Astrocyte (in vitro differentiated cells and primary cell): Measurements from ENCODE around the gene GRIN2A. TPM values are rescaled to one million over a fixed set of nuclear protein-coding genes. Genes with fewer than 3 reads are reported as not detected.

Source experiments
- DNase-seq: peaks from one replicate; pipeline ENCODE4 v3.0.0-alpha.2; 2010; ENCODE audit warnings: low read depth
- FAIRE-seq: peaks from 2 replicates; lab custom pipeline; 2011; peaks lifted over from hg19 to GRCh38; lab: Jason Lieb, UNC
- H2AFZ ChIP-seq: 2 replicates; pipeline ENCODE4 v1.6.0; 2012; ENCODE audit warnings: low read depth, low read length, inconsistent platforms
- H3K27ac ChIP-seq: 2 replicates; pipeline ENCODE4 v1.5.1; 2011; ENCODE audit warnings: low read depth, low read length, inconsistent platforms
- H3K27me3 ChIP-seq: 2 replicates; pipeline ENCODE4 v1.6.0; 2011; ENCODE audit warnings: low read length, inconsistent platforms; ENCODE audit not compliant: insufficient read depth
- H3K36me3 ChIP-seq: 2 replicates; pipeline ENCODE4 v1.5.1; 2011; ENCODE audit warnings: low read length, inconsistent platforms; ENCODE audit not compliant: insufficient read depth
- H3K4me1 ChIP-seq: 2 replicates; pipeline ENCODE4 v1.5.1; 2011; ENCODE audit warnings: low read length, inconsistent platforms; ENCODE audit not compliant: insufficient read depth
- H3K4me2 ChIP-seq: 2 replicates; pipeline ENCODE4 v1.6.0; 2012; ENCODE audit warnings: low read length, inconsistent platforms
- H3K4me3 ChIP-seq: 2 replicates; pipeline ENCODE4 v1.5.1; 2011; ENCODE audit warnings: low read depth, mild to moderate bottlenecking, low read length, inconsistent platforms; ENCODE audit not compliant: insufficient read depth
- H3K79me2 ChIP-seq: 2 replicates; pipeline ENCODE4 v1.6.0; 2012; ENCODE audit warnings: mild to moderate bottlenecking, low read length, inconsistent platforms; ENCODE audit not compliant: insufficient read depth
- H3K9ac ChIP-seq: 2 replicates; pipeline ENCODE4 v1.6.0; 2012; ENCODE audit warnings: mild to moderate bottlenecking, low read length, inconsistent platforms
- H3K9me3 ChIP-seq: 2 replicates; pipeline ENCODE4 v1.5.1; 2012; ENCODE audit warnings: low read depth, mild to moderate bottlenecking, low read length, inconsistent platforms; ENCODE audit not compliant: insufficient read depth
- H4K20me1 ChIP-seq: 2 replicates; pipeline ENCODE4 v1.6.0; 2012; ENCODE audit warnings: low read length, inconsistent platforms; ENCODE audit not compliant: insufficient read depth
- H3K27ac Mint-ChIP-seq: one replicate; pipeline ENCODE4 v1.8.0; 2021; ENCODE audit warnings: mild to moderate bottlenecking, mixed read lengths; ENCODE audit not compliant: unreplicated experiment
- H3K27me3 Mint-ChIP-seq: one replicate; pipeline ENCODE4 v1.8.0; 2021; ENCODE audit warnings: low read depth, mixed read lengths; ENCODE audit not compliant: unreplicated experiment
- H3K36me3 Mint-ChIP-seq: one replicate; pipeline ENCODE4 v1.8.0; 2021; ENCODE audit warnings: low read depth, mixed read lengths; ENCODE audit not compliant: unreplicated experiment
- H3K4me1 Mint-ChIP-seq: one replicate; pipeline ENCODE4 v1.8.0; 2021; ENCODE audit warnings: low read depth, mixed read lengths; ENCODE audit not compliant: unreplicated experiment
- H3K4me3 Mint-ChIP-seq: one replicate; pipeline ENCODE4 v1.8.0; 2021; ENCODE audit warnings: mild to moderate bottlenecking, moderate library complexity, mixed read lengths; ENCODE audit not compliant: unreplicated experiment
- H3K9me3 Mint-ChIP-seq: one replicate; pipeline ENCODE4 v1.8.0; 2021; ENCODE audit warnings: mild to moderate bottlenecking, mixed read lengths; ENCODE audit not compliant: unreplicated experiment
- EZH2 ChIP-seq: IDR thresholded peaks from 2 replicates; pipeline ENCODE4 v1.6.1; 2012; ENCODE audit warnings: mild to moderate bottlenecking, low read length, inconsistent platforms; ENCODE audit not compliant: insufficient read depth
- total RNA-seq: library from RNA; stranded (reverse); gene quantifications from 2 replicates; pipeline ENCODE4 v1.2.1, GENCODE V29; 2021
- TF ChIP-seq, protein P1 (sequence below): IDR thresholded peaks from 2 replicates; pipeline ENCODE4 v1.5.1; 2011; ENCODE audit warnings: low read depth, mild to moderate bottlenecking, inconsistent platforms, low read length, moderate library complexity; ENCODE audit not compliant: insufficient read depth

GRIN2A gene
- total RNA-seq, 1 donor from 2014 or later, result 0.68 TPM

- H3K27me3 Mint-ChIP-seq, result no peaks in the 10 kb centered on the region
- H3K4me1 Mint-ChIP-seq, result peaks cover 13% of the 10 kb centered on the region
- no peak for FAIRE-seq
- H3K36me3 Mint-ChIP-seq, result no peaks in the 10 kb centered on the region
- H3K27ac ChIP-seq, result no peak overlapping the region
- no peak overlapping the region for H3K4me2 ChIP-seq
- H3K9me3 ChIP-seq, result no peaks in the 10 kb centered on the region
- H3K27me3 ChIP-seq, result no peaks in the 10 kb centered on the region
- no peaks in the 10 kb centered on the region for H4K20me1 ChIP-seq
- no peak overlapping the region for H3K9ac ChIP-seq
- no peak overlapping the region for H2AFZ ChIP-seq
- H3K79me2 ChIP-seq, result no peaks in the 10 kb centered on the region
- no peaks in the 10 kb centered on the region for H3K9me3 Mint-ChIP-seq
- H3K4me3 ChIP-seq, result no peak overlapping the region
- peaks cover 8% of the 10 kb centered on the region for H3K4me1 ChIP-seq
- no peak for TF ChIP-seq EZH2
- TF ChIP-seq, protein P1, sequence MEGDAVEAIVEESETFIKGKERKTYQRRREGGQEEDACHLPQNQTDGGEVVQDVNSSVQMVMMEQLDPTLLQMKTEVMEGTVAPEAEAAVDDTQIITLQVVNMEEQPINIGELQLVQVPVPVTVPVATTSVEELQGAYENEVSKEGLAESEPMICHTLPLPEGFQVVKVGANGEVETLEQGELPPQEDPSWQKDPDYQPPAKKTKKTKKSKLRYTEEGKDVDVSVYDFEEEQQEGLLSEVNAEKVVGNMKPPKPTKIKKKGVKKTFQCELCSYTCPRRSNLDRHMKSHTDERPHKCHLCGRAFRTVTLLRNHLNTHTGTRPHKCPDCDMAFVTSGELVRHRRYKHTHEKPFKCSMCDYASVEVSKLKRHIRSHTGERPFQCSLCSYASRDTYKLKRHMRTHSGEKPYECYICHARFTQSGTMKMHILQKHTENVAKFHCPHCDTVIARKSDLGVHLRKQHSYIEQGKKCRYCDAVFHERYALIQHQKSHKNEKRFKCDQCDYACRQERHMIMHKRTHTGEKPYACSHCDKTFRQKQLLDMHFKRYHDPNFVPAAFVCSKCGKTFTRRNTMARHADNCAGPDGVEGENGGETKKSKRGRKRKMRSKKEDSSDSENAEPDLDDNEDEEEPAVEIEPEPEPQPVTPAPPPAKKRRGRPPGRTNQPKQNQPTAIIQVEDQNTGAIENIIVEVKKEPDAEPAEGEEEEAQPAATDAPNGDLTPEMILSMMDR, result no peak
- no peaks in the 10 kb centered on the region for H3K36me3 ChIP-seq
- no peak overlapping the region for H3K4me3 Mint-ChIP-seq
- H3K27ac Mint-ChIP-seq, result no peak overlapping the region
- DNase-seq, result no peak
Measured at GRCh38 chr16:10087151-10087550, 95.1 kb downstream of the GRIN2A start.

DNA sequence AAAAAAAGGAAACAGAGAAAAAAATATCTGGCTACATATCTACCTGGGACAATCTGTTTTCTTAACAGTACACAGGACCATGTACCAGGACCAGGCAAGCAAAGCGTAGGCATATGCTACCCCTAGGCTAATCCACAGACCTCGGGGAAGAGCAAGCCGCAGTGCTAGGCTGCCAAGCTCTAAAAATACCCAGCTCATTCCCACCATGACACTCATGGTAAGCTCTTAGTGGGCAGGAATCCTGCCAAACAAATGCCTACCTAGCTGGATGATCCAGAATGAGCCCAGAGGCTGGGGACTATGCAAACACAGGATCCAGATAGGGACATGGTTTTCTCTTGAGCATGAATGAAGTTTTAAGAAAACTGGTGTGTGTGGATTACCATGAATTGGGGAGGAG is 95.6 kb downstream of the GRIN2A start:
- H3K27me3 ChIP-seq, result no peaks in the 10 kb centered on the region
- no peak overlapping the region for H3K9ac ChIP-seq
- Mint-ChIP-seq H3K9me3 (no peaks in the 10 kb centered on the region), H3K27me3 (no peaks in the 10 kb centered on the region), H3K36me3 (no peaks in the 10 kb centered on the region), H3K4me1 (peaks cover 13% of the 10 kb centered on the region), H3K27ac (no peak overlapping the region), H3K4me3 (no peak overlapping the region)
- no peaks in the 10 kb centered on the region for H3K36me3 ChIP-seq
- H2AFZ ChIP-seq, result no peak overlapping the region
- H3K4me1 ChIP-seq, result peaks cover 9% of the 10 kb centered on the region
- no peak overlapping the region for H3K4me2 ChIP-seq
- TF ChIP-seq, protein P1, result no peak
- no peak for TF ChIP-seq EZH2
- H3K9me3 ChIP-seq, result no peaks in the 10 kb centered on the region
- H4K20me1 ChIP-seq, result no peaks in the 10 kb centered on the region
- DNase-seq, result no peak
- no peak overlapping the region for H3K27ac ChIP-seq
- no peak for FAIRE-seq
- no peak overlapping the region for H3K4me3 ChIP-seq
- H3K79me2 ChIP-seq, result no peaks in the 10 kb centered on the region

GRCh38 chr16:10085078-10085798 is 97.0 kb downstream of the GRIN2A start:
- H3K4me1 Mint-ChIP-seq, result peaks cover 24% of the 10 kb centered on the region
- no peak overlapping the region for H3K4me3 Mint-ChIP-seq
- no peaks in the 10 kb centered on the region for H3K36me3 Mint-ChIP-seq

More at GRCh38 chr16:10085078-10085798, 97.0 kb downstream of the GRIN2A start:
- H3K79me2 ChIP-seq, result no peaks in the 10 kb centered on the region
- TF ChIP-seq, protein P1, result no peak
- no peak for TF ChIP-seq EZH2
- no peaks in the 10 kb centered on the region for H3K27me3 ChIP-seq
- no peak overlapping the region for H3K27ac ChIP-seq
- H3K9me3 ChIP-seq, result no peaks in the 10 kb centered on the region
- no peak for FAIRE-seq
- H3K9ac ChIP-seq, result no peak overlapping the region
- H3K4me2 ChIP-seq, result no peak overlapping the region
- DNase-seq, result no peak
- peaks cover 23% of the 10 kb centered on the region for H3K4me1 ChIP-seq
- no peak overlapping the region for H3K27ac Mint-ChIP-seq
- no peak overlapping the region for H2AFZ ChIP-seq
- H3K9me3 Mint-ChIP-seq, result no peaks in the 10 kb centered on the region
- no peaks in the 10 kb centered on the region for H3K27me3 Mint-ChIP-seq
- no peaks in the 10 kb centered on the region for H4K20me1 ChIP-seq
- H3K36me3 ChIP-seq, result no peaks in the 10 kb centered on the region
- no peak overlapping the region for H3K4me3 ChIP-seq
